T47D (cell line): ENCODE data around the gene ACTN1.
"Not testable (repeated sequence)": the region's sequence is repeated elsewhere in the genome, so short reads cannot be mapped to it uniquely, and the experiment has no call there.

ENCODE experiments used
- DNase-seq, 2 experiments: peaks; one replicate each; pipeline versions ENCODE4 v3.0.0 to v3.0.0-alpha.2; 2011 to 2012; ENCODE audit warnings: low read depth in 1 of 2, low spot score in 1 of 2
- JUND ChIP-seq: IDR thresholded peaks from 2 replicates; pipeline ENCODE4 v1.6.1; 2012; ENCODE audit warnings: low read depth
- in situ Hi-C: cut with HindIII; loops from 2 replicates; pipeline ENCODE4 v1.10.0; 2016; ENCODE audit warnings: low sequenced_read_pairs, low pct_unique_long_range_greater_than_20kb

The ACTN1 gene

GRCh38 chr14:68981539-68981976 is 2.5 kb upstream of the ACTN1 start:
- no peak for DNase-seq
- in situ Hi-C loops = no loop called here
- no peak for TF ChIP-seq JUND

- DNase-seq = no peak
- no peak for TF ChIP-seq JUND
- in situ Hi-C loops = no loop called here
These were observed 2.0 kb upstream of the ACTN1 start for GRCh38 chr14:68981139-68981538.

DNA sequence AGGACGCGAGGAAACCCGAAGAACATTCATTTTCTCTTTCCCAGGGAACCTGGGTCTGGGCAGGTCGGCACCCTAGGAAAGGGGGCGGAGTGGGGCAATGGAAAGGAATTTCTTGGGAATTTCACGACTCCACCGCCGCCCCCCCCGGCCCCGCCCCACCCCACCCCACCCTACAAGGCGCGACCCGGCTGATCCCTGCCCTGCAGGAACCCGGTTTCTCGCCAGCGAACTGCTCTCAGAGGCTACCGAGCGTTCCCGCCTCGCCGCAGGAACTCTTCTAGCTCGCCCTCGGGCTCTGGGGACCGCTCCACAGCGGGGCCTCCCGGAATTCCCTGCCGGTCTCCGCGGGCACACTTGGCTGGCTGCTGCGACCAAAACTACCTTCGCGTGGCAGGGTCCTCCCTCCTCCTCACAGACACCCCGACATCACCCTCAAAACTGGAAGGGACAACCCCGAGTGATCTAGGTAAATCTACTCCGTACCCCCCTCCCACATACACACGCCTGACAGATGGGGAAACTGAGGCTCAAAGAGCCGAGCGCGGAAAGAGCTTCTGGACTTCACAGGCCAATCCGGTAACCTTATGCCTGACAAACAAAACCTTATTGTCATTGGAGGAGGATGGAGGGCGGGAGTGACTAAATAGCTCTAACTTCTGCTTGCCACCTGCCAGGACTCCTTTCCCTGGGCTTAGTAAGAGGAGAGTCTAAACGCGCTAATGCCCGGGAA is 785 bp upstream of the ACTN1 start:
- TF ChIP-seq JUND = no peak
- in situ Hi-C loops = no loop called here
- DNase-seq = peak; percentile 61 to 82

DNA sequence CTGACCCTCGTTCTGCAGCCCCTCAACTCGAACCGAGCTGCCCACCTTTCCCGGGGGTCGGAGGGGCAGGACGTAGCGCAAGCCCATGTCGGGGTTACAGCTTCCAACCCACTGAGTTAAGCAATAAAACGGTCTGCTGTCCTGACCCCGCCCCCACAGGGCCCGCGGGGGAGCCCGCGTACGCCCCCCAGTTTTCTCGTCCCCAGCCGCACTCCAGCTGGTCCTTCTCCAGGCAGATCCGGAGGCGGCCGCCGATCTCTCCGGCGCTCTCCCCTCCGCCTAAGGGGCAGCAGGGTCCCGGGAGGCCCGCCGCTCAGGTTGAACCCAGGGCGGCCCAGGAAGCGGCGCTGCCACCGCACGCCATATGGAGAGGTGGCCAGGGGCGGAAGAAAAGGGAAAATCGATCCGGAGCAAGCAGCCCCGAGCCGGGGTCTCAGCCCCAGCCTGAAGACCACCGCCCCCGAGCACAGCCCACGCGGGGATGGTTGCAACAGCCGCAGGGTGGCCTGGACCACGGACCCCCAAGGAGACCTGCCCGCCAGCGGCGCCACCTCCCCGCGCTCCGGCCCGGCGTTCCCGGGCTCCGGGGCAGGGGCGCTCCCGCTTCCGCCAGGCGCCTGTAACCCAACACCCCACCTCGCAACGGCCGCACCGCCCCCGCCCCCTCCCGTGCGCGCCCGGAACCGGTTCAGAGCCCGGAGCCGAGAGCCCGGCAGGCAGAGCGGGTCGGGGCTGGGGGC is 760 bp downstream of the ACTN1 start:
- in situ Hi-C loops = no loop called here
- no peak for TF ChIP-seq JUND
- DNase-seq = peak; percentile 68 to 80

DNA sequence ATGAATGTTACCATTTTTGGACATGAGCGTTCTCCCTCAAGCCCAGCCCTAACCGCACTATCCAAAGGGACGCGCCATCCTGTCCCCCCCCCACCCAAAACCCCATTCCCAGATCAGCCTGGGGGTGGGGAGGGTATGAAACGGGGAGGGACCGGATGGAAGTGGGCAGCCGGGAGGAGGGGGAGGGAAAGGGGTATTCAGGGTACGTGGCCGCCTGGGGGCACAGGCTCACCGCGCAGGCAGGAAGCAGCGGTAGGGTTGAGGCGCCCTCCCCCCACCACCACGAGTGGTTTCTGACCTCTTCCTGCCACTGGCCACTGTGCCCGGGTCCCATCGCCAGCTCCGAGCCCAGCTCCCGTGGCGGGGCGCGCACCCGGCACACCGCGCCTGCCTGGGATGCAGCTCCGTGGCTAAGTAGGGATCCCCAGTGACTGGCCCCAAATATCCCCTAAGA is 1.4 kb downstream of the ACTN1 start:
- in situ Hi-C loops = no loop called here
- peak; percentile 38 to 47 for DNase-seq
- no peak for TF ChIP-seq JUND

DNA sequence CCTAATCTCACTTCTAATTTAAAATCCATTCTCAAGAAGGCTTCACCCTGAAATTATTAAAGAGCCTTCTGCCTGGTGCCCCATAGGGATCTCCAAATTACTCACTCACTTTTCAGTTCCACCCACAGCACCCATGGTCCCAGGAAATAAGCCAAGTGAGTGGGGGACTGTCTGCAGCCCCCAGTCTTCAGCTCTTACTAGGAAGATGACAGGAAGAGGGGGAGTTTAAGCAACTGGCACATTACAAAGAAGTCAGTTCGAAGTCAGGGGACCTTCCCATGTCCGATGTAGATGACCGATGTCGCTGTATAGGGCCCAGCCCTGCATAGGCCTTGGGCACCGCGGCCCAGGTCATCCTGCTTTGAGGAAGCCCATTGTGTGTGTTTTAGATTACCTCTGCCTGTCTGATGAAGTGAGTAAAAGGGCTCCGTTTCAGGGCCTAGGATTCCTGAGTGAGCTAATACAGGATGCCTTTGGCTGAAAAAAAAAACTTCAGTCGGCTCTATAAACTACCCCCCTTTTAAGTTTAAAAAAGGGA is 1.9 kb downstream of the ACTN1 start:
- no peak for TF ChIP-seq JUND
- DNase-seq = no peak
- in situ Hi-C loops = no loop called here

DNA sequence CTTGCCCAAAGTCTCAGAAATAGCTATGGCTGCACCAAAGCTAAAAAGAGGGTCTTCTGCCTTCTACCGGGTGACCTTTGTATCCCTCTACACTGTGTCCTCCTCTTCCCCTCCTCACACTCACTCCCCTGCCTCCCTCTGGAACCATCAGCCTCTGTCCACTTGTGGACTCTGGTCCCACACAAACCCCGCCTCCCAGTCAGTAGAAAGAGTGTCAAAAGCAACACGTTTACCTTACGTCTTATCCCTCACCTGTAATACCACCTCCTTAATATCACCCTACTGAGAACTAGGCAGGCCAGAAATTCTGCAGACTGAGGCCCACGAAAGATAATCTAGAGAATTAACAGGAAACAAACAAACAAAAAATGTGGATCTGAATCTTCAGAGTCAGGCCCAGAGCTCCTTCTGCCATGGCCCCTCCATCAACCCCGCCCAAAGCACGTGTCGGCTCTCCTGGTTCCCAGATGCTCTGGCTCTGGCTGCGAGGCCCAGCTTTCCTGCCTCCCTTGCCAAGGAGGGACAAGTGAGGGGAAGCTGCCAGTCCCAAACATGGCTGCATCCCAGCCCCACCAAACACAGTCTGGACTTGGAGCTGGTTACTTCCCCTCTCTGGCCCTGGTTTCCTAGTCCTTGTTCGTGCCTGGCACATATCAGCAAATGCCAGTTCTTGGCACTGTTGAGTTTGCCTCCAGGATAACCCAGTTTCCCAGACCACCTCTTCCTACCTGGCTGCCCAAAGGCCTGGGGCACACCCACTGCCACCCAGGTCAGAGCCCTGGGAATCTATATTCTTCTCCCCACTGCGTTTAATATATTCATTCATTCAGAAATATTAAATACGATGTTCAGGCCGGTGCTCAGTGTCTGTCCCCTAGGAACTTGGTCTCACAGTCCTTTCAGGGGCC is 2.7 kb downstream of the ACTN1 start:
- in situ Hi-C loops = no loop called here
- TF ChIP-seq JUND = no peak
- DNase-seq = no peak

DNA sequence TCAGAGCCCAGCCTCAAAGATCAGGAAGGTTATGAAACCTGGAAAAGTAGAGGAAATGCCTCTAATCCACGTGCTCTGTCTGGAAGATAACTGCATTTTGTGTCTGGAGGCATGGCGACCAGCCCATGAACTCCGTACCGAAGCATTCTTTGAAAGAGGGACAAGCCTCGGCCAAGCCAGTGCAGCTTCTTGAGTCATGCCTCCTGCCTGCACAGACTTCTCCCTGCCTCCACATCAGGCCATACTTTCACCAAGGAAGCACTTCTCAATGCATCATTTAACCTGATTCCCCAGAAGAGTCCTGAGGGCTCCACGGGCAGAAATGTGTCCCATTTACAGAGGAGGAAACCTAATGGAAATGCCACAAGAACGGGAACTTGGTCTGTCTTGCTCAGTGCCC is 3.4 kb downstream of the ACTN1 start:
- TF ChIP-seq JUND = no peak
- DNase-seq = no peak
- in situ Hi-C loops = no loop called here

GRCh38 chr14:68974759-68975347 is 4.2 kb downstream of the ACTN1 start:
- DNase-seq = no peak
- in situ Hi-C loops = no loop called here
- no peak for TF ChIP-seq JUND

DNA sequence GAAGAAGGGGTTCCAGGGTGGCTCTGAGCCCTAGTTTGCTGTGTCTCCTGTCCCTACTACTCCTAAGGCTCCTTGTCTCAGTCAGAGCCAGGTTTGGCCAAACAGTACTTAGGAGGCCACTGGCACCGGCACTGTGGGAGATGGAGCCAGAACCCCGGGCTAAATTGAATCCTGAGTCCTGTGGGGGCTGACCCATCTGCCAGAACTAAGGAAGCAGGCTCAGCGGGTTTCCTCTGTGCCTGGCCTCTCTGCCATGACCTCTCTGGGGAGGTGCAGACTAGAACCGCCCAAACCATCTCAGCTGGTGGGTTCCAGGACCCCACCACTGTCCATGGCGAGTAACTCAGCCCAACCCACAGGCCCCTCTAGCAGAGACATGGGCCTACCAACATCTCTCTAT is 5.5 kb downstream of the ACTN1 start:
- in situ Hi-C loops = no loop called here
- no peak for DNase-seq
- TF ChIP-seq JUND = no peak

DNA sequence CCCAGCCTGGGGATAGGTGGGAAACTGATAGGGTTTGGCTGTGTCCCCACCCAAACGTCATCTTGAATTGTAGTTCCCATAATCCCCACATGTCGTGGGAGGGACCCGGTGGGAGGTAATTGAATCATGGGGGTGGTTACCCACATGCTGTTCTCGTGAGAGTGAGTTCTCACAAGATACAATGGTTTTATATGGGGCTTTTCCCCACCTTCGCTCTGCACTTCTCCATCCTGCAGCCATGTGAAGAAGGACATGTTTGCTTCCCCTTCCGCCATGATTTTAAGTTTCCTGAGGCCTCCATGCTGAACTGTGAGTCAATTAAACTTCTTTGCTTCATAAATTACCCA is 5.9 kb downstream of the ACTN1 start:
- DNase-seq, in situ Hi-C loops: not testable (repeated sequence)
